Tibial nerve (tissue), 4 donors: ENCODE data around the gene CAMK2D. TPM values are rescaled to one million over a fixed set of nuclear protein-coding genes. Genes with fewer than 3 reads are reported as not detected.

Experiments
- DNase-seq, 2 donors: peaks; one replicate each; pipeline ENCODE4 v3.0.0-alpha.2; 2019; ENCODE audit warnings: low spot score in 2 of 2
- H3K27ac ChIP-seq, 4 donors: fragments of 200-600 bp; sonication (generic) in 3 of 4; one replicate each; pipeline ENCODE4 v1.5.1; 2017 to 2019; ENCODE audit warnings: mild to moderate bottlenecking in 1 of 4
- H3K27me3 ChIP-seq, 2 donors: fragments of 200-600 bp; sonication (generic) in 1 of 2; one replicate each; pipeline versions ENCODE4 v1.5.1 to v1.6.0; 2017 to 2019
- H3K36me3 ChIP-seq, 3 donors: fragments of 200-600 bp; sonication (generic); one replicate each; pipeline ENCODE4 v1.5.1; 2018 to 2019
- H3K4me1 ChIP-seq, 4 donors: fragments of 200-600 bp; sonication (generic) in 3 of 4; one replicate each; pipeline ENCODE4 v1.5.1; 2017 to 2019
- H3K4me3 ChIP-seq, 4 donors: fragments of 200-600 bp; sonication (generic) in 3 of 4; one replicate each; pipeline ENCODE4 v1.5.1; 2017 to 2019; ENCODE audit warnings: mild to moderate bottlenecking in 1 of 4, moderate library complexity in 1 of 4
- H3K9me3 ChIP-seq, 4 donors: fragments of 200-600 bp; sonication (generic) in 3 of 4; one replicate each; pipeline ENCODE4 v1.5.1; 2017 to 2019
- EP300 ChIP-seq, 2 donors: sonication (generic); formaldehyde crosslinking; IDR thresholded peaks; one replicate each; pipeline ENCODE4 v1.6.1; 2017; ENCODE audit warnings: antibody characterized with exemption in 2 of 2, mild to moderate bottlenecking in 1 of 2
- POLR2A ChIP-seq, 2 donors: fragments of 450-650 bp; IDR thresholded peaks; one replicate each; pipeline ENCODE4 v1.6.1; 2017; ENCODE audit warnings: antibody characterized with exemption in 2 of 2, mild to moderate bottlenecking in 2 of 2, moderate library complexity in 2 of 2
- WGBS, 2 donors: methylation state at CpG; one replicate each; pipeline ENCODE4 v1.1.5; 2018; 5-methylcytosine and 5-hydroxymethylcytosine counted together
- total RNA-seq, 4 donors: library from RNA; depleted of rRNA; stranded (reverse); fragments of >200 nt; gene quantifications; one replicate each; pipeline ENCODE4 v1.1.0, GENCODE V29; 2016
- TF ChIP-seq, protein P1 (sequence below), 5 experiments: fragments of 200-600 bp in 3 of 5; fragments of 450-650 bp in 2 of 5; sonication (generic) in 3 of 5; IDR thresholded peaks; one replicate each; pipeline ENCODE4 v1.5.1; 2016 to 2019; ENCODE audit warnings: antibody characterized with exemption in 5 of 5, mild to moderate bottlenecking in 3 of 5, moderate library complexity in 2 of 5

The CAMK2D gene
- total RNA-seq, 4 donors from 2014 or later, result 30.3 to 58.5 (median 34.6) TPM

DNA sequence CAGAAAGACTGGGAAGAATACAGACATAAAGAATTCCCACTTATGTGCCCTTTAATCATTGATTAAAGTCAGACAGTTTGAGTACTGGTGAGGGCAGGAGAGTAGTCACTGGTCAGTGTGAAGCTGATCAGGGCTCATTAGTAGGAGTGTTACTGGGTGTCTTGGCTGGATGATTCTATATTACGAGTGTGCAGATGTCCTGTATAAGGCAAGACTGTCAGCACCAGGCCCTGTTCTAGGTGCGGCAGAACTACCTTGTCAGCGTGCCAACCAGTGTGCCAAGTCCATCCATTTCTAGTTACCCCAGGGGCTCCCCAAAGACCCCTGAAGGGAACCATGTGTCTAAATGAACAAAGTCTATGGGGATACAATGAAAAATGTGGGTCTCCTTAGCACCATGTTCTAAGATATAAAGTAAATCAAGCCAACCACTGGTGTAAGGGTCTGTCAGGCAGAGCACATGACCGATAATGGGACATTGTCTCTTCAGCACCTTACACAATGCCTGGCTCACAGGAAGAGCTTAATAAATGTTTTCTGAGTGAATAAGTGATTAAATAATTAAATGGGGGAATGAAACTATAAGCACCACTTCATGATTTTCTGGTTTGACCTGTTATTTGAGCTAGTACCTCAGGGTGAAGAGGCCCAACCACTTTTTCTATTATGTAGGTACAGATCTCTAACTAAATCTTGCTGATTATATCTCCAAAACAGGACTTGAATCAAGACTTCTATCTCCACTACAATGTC lies 205.0 kb downstream of the CAMK2D start:
- Histone ChIP-seq H3K36me3 (peaks cover 0 to 1% (median 0%) of the 10 kb centered on the region in 3 donors), H3K27ac (no peak overlapping the region), H3K4me1 (peaks cover 0 to 11% (median 4%) of the 10 kb centered on the region in 4 donors), H3K27me3 (no peaks in the 10 kb centered on the region), H3K9me3 (no peaks in the 10 kb centered on the region), H3K4me3 (no peak overlapping the region)
- no peak for DNase-seq
- WGBS, 2 donors, result 96 to 98% methylated on average over 4 of the region's 4 CpGs
- TF ChIP-seq, protein P1, sequence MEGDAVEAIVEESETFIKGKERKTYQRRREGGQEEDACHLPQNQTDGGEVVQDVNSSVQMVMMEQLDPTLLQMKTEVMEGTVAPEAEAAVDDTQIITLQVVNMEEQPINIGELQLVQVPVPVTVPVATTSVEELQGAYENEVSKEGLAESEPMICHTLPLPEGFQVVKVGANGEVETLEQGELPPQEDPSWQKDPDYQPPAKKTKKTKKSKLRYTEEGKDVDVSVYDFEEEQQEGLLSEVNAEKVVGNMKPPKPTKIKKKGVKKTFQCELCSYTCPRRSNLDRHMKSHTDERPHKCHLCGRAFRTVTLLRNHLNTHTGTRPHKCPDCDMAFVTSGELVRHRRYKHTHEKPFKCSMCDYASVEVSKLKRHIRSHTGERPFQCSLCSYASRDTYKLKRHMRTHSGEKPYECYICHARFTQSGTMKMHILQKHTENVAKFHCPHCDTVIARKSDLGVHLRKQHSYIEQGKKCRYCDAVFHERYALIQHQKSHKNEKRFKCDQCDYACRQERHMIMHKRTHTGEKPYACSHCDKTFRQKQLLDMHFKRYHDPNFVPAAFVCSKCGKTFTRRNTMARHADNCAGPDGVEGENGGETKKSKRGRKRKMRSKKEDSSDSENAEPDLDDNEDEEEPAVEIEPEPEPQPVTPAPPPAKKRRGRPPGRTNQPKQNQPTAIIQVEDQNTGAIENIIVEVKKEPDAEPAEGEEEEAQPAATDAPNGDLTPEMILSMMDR (IDR thresholded peaks at IDR 0.05), result no peak
- TF ChIP-seq POLR2A (IDR thresholded peaks at IDR 0.05) (no peak), EP300 (IDR thresholded peaks at IDR 0.05) (no peak)

- no peak overlapping the region for H3K4me3 ChIP-seq
- 70 to 76% methylated on average over 5 of the region's 5 CpGs for whole genome bisulfite sequencing, 2 donors
- no peak for DNase-seq
These were observed 205.7 kb downstream of the CAMK2D start for GRCh38 chr4:113555868-113556267.

GRCh38 chr4:113553082-113553481 lies 208.5 kb downstream of the CAMK2D start:
- no peaks in the 10 kb centered on the region for H3K9me3 ChIP-seq
- no peak for DNase-seq
- WGBS, 2 donors, result 94 to 99% methylated on average over 3 of the region's 3 CpGs
- peaks cover 0 to 14% (median 4%) of the 10 kb centered on the region in 4 donors for H3K4me1 ChIP-seq
- no peak overlapping the region for H3K27ac ChIP-seq
- H3K4me3 ChIP-seq, result no peak overlapping the region
- no peaks in the 10 kb centered on the region for H3K27me3 ChIP-seq
- peaks cover 0 to 9% (median 0%) of the 10 kb centered on the region in 3 donors for H3K36me3 ChIP-seq
- TF ChIP-seq EP300 (IDR thresholded peaks at IDR 0.05), result no peak
- TF ChIP-seq, protein P1 (IDR thresholded peaks at IDR 0.05), result no peak

More at GRCh38 chr4:113555868-113556267, 205.7 kb downstream of the CAMK2D start:
- Histone ChIP-seq H3K4me1 (peaks cover 0 to 10% (median 4%) of the 10 kb centered on the region in 4 donors), H3K27me3 (no peaks in the 10 kb centered on the region), H3K9me3 (no peaks in the 10 kb centered on the region), H3K27ac (no peak overlapping the region), H3K36me3 (peaks cover 0 to 8% (median 0%) of the 10 kb centered on the region in 3 donors)
- TF ChIP-seq, protein P1 (IDR thresholded peaks at IDR 0.05), result no peak
- TF ChIP-seq POLR2A (IDR thresholded peaks at IDR 0.05) (no peak), EP300 (IDR thresholded peaks at IDR 0.05) (peak in 1 of 2 donors; percentile 7)

DNA sequence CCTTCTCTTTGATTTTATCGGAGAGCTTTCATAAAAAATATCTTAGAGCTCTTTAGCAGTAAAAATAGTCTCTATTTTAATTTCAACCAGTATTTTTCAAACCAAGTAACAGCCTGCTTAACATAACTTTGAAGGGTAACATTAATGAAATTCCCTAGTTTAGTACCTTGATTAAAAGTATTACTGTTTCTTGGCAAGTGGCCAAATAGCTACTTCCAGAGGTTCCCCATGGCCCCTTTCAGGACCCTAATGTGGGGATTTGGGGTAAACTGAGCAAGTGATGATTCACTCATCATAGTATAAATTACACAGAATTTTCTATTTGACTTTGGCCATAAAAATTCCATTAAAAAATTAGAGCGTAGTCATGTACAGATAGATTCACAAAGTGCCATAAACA lies 211.0 kb downstream of the CAMK2D start:
- no peaks in the 10 kb centered on the region for H3K9me3 ChIP-seq
- no peak for TF ChIP-seq POLR2A (IDR thresholded peaks at IDR 0.05)
- TF ChIP-seq EP300 (IDR thresholded peaks at IDR 0.05), result no peak
- TF ChIP-seq, protein P1 (IDR thresholded peaks at IDR 0.05), result no peak
- no peaks in the 10 kb centered on the region for H3K27me3 ChIP-seq
- H3K27ac ChIP-seq, result no peak overlapping the region
- peaks cover 0 to 16% (median 2%) of the 10 kb centered on the region in 4 donors for H3K4me1 ChIP-seq
- H3K36me3 ChIP-seq, result peaks cover 0 to 9% (median 0%) of the 10 kb centered on the region in 3 donors
- DNase-seq, result no peak
- 94 to 97% methylated on average over 2 of the region's 2 CpGs for WGBS, 2 donors
- no peak overlapping the region for H3K4me3 ChIP-seq

GRCh38 chr4:113548303-113548702 lies 213.2 kb downstream of the CAMK2D start:
- peaks cover 0 to 9% (median 0%) of the 10 kb centered on the region in 3 donors for H3K36me3 ChIP-seq
- H3K4me3 ChIP-seq, result no peak overlapping the region
- TF ChIP-seq, protein P1 (IDR thresholded peaks at IDR 0.05), result no peak
- no peak for TF ChIP-seq EP300 (IDR thresholded peaks at IDR 0.05)
- no peak for TF ChIP-seq POLR2A (IDR thresholded peaks at IDR 0.05)
- H3K27me3 ChIP-seq, result no peaks in the 10 kb centered on the region
- 90 to 92% methylated on average over 1 of the region's 1 CpG for WGBS, 2 donors
- peak overlapping the region; percentile 46 to 74 (median 69) for H3K27ac ChIP-seq
- DNase-seq, result no peak
- H3K4me1 ChIP-seq, result peaks cover 0 to 16% (median 2%) of the 10 kb centered on the region in 4 donors
- no peaks in the 10 kb centered on the region for H3K9me3 ChIP-seq
